Uterus (tissue), 2 donors: ENCODE measurements around the gene BMP5.

ENCODE experiments used
- CTCF ChIP-seq, 4 experiments: fragments of 200-600 bp in 2 of 4; fragments of 450-650 bp in 2 of 4; sonication (generic) in 2 of 4; IDR thresholded peaks; one replicate each; pipeline ENCODE4 v1.5.1; 2016 to 2019; ENCODE audit warnings: antibody characterized with exemption in 4 of 4, mild to moderate bottlenecking in 2 of 4, moderate library complexity in 1 of 4
- POLR2A ChIP-seq, 2 donors: fragments of 450-650 bp; IDR thresholded peaks; one replicate each; pipeline ENCODE4 v1.6.1; 2016; ENCODE audit warnings: antibody characterized with exemption in 2 of 2, mild to moderate bottlenecking in 1 of 2, moderate library complexity in 1 of 2

- TF ChIP-seq POLR2A (IDR thresholded peaks at IDR 0.05) (no peak), CTCF (IDR thresholded peaks at IDR 0.05) (no peak)
Measured at GRCh38 chr6:55898342-55898741, 23.0 kb upstream of the BMP5 start.
